Mesodermal cell (in vitro differentiated cells): ENCODE data around the gene ZNF598.

Experiments
- H3K27ac ChIP-seq: 2 replicates; pipeline ENCODE4 v1.7.0; 2013; ENCODE audit warnings: mild to moderate bottlenecking, low read depth, low read length, moderate library complexity; ENCODE audit not compliant: severe bottlenecking
- H3K36me3 ChIP-seq: 2 replicates; pipeline ENCODE4 v1.7.1; 2013; ENCODE audit warnings: mild to moderate bottlenecking, low read length, moderate library complexity; ENCODE audit not compliant: control insufficient read depth, insufficient read depth
- H3K4me1 ChIP-seq: one replicate; pipeline ENCODE4 v1.7.1; 2013; ENCODE audit warnings: mild to moderate bottlenecking, low read length; ENCODE audit not compliant: insufficient read depth, control insufficient read depth, poor library complexity, severe bottlenecking
- H3K4me3 ChIP-seq: 2 replicates; pipeline ENCODE4 v1.7.0; 2013; ENCODE audit warnings: low read length, control low read depth, mild to moderate bottlenecking; ENCODE audit not compliant: insufficient read depth, poor library complexity, severe bottlenecking; ENCODE audit errors: extremely low read depth
- H3K9me3 ChIP-seq: 2 replicates; pipeline ENCODE4 v1.7.1; 2013; ENCODE audit warnings: mild to moderate bottlenecking, low read length, moderate library complexity; ENCODE audit not compliant: control insufficient read depth
- WGBS, 2 experiments: methylation state at CpG; one replicate each; pipeline ENCODE4 v1.1.5; 2013; ENCODE audit warnings: missing lambda C conversion rate in 2 of 2; ENCODE audit not compliant: insufficient coverage in 2 of 2; 5-methylcytosine and 5-hydroxymethylcytosine counted together

Gene ZNF598

GRCh38 chr16:2040041-2040786, 30.6 kb upstream of the ZNF598 start:
- H3K4me3 ChIP-seq, result no peak overlapping the region
- WGBS, 2 experiments, result 90 to 93% methylated on average over 18 of the region's 24 CpGs
- H3K9me3 ChIP-seq, result no peaks in the 10 kb centered on the region
- H3K4me1 ChIP-seq, result peaks cover 22% of the 10 kb centered on the region
- H3K27ac ChIP-seq, result no peak overlapping the region
- peaks cover 27% of the 10 kb centered on the region for H3K36me3 ChIP-seq

DNA sequence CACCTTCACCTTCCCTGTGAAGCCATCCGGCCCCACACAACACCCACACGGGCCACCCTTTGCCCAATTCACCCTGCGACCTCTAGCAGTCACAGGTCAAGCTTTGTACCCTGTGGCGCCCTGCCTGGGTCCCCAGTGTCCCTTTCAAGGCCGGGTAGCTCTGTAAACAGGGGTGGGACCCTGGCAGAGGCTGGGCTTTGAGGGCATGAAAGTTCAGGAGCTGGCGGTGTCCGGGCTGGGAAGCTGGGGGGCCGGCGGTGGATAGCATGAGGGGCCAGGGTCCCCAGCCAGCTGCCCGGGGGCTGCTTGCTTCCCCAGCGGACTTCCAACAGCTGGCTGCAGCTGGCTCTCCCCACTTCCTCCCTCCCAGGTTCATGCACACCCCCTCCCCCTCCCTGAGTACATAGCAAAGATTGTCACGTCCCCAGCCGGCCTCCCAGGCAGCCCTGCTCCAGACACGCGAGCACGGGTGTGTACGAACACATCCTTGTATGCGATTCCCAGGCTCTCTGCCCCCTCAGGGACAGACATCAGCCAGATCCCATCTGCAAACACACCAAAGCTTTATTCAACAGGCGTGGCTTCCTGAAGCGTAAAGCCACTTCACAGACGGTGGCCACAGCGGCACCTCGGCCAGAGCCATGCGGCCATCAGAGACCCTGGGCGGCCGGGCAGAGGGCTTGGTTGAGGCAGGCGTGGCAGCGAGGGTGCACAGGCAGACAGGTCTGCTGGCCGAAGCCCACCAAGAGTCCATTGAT, 29.8 kb upstream of the ZNF598 start:
- Histone ChIP-seq H3K4me3 (no peak overlapping the region), H3K9me3 (no peaks in the 10 kb centered on the region), H3K4me1 (peaks cover 29% of the 10 kb centered on the region), H3K27ac (peak overlapping the region; percentile 23), H3K36me3 (peaks cover 27% of the 10 kb centered on the region)
- whole genome bisulfite sequencing, 2 experiments, result 89 to 91% methylated on average over 19 to 26 of the region's 29 CpGs

DNA sequence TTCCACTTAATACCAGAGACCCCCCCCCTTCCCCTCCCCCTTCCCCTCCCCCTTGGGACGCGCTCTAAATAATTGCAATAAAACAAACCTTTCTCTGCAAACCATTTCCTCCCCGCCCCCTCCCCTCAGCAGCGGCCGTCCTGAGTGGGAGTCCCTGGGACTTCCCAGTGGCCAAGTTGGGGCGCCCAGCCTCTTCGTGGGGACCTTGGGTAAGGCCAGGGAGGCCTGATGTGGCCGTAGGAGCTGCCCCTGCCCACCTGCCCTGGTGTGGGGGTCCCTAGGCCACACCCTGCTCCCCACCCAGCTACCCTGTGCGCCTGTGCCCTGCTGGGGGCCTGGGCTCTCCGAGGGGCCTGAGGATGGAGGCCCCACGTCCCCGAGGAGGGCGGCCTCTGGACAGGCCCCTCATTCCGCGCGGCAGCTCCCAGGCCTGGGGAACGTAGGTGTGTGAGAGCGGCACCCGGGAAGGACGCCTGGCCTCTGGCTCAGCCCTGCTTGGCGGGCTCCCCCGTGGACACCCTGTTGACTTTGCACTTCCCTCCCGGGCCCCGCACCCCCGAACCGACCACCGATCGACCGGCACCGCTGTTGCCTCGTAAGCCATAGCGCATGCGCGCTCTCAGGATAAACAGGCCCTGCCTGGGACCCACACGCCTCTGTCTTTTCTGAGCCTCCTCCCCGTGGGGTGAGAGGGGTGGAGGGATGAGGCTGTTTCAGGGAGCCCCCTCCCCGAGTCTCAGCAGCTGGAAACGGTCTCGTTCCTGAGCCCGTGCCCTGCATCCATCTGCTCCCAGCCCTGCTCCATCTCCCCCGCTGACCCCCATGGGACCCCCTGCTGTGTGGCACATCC, 29.0 kb upstream of the ZNF598 start:
- Histone ChIP-seq H3K27ac (no peak overlapping the region), H3K36me3 (peaks cover 27% of the 10 kb centered on the region), H3K4me3 (no peak overlapping the region), H3K4me1 (peaks cover 34% of the 10 kb centered on the region), H3K9me3 (no peaks in the 10 kb centered on the region)
- 91 to 94% methylated on average over 32 to 35 of the region's 41 CpGs for WGBS, 2 experiments

DNA sequence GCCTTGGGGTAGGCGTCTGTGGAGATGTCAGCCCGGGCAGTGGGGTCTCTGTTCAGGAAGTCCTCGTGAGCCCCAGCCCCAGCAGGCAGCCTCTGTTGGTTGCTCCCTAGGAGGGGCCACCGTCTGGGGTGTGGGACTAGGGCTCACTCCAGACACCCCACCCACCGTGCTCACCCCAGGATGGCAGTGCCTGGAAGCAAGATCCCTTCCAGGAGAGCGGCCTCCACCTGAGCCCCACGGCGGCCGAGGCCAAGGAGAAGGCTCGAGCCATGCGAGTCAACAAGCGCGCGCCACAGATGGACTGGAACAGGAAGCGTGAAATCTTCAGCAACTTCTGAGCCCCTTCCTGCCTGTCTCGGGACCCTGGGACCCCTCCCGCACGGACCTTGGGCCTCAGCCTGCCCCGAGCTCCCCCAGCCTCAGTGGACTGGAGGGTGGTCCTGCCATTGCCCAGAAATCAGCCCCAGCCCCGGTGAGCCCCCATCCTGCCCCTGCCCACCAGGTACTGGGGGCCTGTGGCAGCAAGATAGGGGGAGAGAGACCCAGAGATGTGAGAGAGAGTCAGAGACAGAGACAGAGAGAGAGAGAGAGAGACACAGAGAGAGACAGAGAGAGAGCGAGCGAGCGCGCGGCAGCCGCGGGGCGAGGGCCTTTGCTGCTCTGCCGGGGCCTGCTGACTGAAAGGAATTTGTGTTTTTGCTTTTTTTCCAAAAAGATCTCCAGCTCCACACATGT, 28.2 kb upstream of the ZNF598 start:
- peaks cover 27% of the 10 kb centered on the region for H3K36me3 ChIP-seq
- no peak overlapping the region for H3K27ac ChIP-seq
- H3K4me3 ChIP-seq, result no peak overlapping the region
- peaks cover 41% of the 10 kb centered on the region for H3K4me1 ChIP-seq
- no peaks in the 10 kb centered on the region for H3K9me3 ChIP-seq
- WGBS, 2 experiments, result 92 to 96% methylated on average over 17 to 24 of the region's 29 CpGs

- WGBS, 2 experiments, result 95 to 99% methylated on average over 9 to 14 of the region's 15 CpGs
- Histone ChIP-seq H3K9me3 (no peaks in the 10 kb centered on the region), H3K36me3 (peaks cover 27% of the 10 kb centered on the region), H3K4me3 (no peak overlapping the region), H3K4me1 (peaks cover 48% of the 10 kb centered on the region), H3K27ac (no peak overlapping the region)
Observed at GRCh38 chr16:2037115-2037514, 27.5 kb upstream of the ZNF598 start.

- Histone ChIP-seq H3K36me3 (peaks cover 27% of the 10 kb centered on the region), H3K9me3 (no peaks in the 10 kb centered on the region), H3K27ac (peak overlapping the region; percentile 54), H3K4me1 (peaks cover 49% of the 10 kb centered on the region), H3K4me3 (no peak overlapping the region)
- 96 to 98% methylated on average over 37 to 47 of the region's 47 CpGs for WGBS, 2 experiments
Observed at GRCh38 chr16:2036200-2036966, 26.8 kb upstream of the ZNF598 start.

DNA sequence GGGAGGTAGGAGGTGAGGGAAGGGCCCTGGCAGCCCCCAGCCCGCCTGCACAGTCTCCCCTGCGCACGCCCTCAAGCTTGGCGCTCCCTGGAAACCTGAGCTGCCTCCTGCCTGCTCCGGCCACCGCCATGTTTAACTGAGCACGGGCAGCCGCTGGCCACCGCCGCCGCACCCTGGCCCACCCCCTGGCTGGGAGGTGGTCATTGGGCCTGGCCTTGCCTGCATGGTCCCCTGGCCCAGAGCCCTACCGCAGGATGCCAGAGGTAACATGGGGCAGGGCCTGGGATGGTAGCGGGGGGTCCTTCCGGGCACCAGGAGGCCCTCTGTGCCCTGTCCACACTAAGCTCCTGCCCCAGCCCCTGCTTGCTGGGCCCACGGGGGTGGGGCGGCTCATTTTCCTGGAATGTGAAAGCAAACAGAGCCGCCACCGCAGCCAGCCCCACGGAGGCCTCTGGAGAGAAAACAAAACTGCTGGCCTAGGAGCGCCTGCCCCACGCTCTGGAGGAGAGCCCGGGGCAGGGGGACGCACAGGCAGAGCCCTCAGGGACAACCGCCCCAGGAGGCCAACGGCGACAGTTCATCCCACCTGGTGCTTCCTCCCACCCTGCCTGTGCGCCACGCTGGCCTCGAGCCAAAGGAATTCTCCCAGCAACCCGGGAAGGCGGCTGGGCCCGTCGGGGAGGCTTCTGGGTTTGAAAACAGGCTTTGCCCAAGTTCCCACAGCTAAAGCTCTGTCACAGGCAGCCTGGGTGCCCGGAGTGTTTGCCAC, 26.0 kb upstream of the ZNF598 start:
- Histone ChIP-seq H3K27ac (peak overlapping the region; percentile 54), H3K4me3 (no peak overlapping the region), H3K9me3 (no peaks in the 10 kb centered on the region), H3K4me1 (peaks cover 56% of the 10 kb centered on the region), H3K36me3 (peaks cover 34% of the 10 kb centered on the region)
- 77 to 80% methylated on average over 31 to 34 of the region's 34 CpGs for WGBS, 2 experiments

- Histone ChIP-seq H3K4me1 (peaks cover 56% of the 10 kb centered on the region), H3K4me3 (no peak overlapping the region), H3K36me3 (peaks cover 41% of the 10 kb centered on the region), H3K27ac (peak overlapping the region; percentile 5), H3K9me3 (no peaks in the 10 kb centered on the region)
- WGBS, 2 experiments, result 98% methylated on average over 8 of the region's 17 CpGs; no CpG with 5 or more reads in 1 of the 2 experiments
Observed at GRCh38 chr16:2034696-2035430, 25.2 kb upstream of the ZNF598 start.
